ENCODE results near the gene CFAP157. TPM values are rescaled to one million over a fixed set of nuclear protein-coding genes. Genes with fewer than 3 reads are reported as not detected.

The CFAP157 gene
- polyA plus RNA-seq, 1 of the 3 experiments (the other 2 are of a cell fraction) = 0.25 TPM

- H3K9ac ChIP-seq = no peak overlapping the region
- no peaks in the 10 kb centered on the region for H3K9me3 ChIP-seq
- POLR2A ChIA-PET = interaction anchor here (1.0 to 1.8 kb wide), 3 partner anchors 11 to 32 kb away, joined by 3 to 7 read pairs (median 7); partner anchors contain the start of gene CDK9
- H4K20me1 ChIP-seq (ENCODE audit: insufficient read depth) = no peaks in the 10 kb centered on the region
- peak overlapping the region in 1 of 2 experiments; percentile 23; a peak in 1 of 4 replicates for H3K27ac ChIP-seq (ENCODE audit: low read depth in 2 of 2, low read length in 1 of 2)
- H3K4me2 ChIP-seq = no peak overlapping the region
- H2AFZ ChIP-seq (ENCODE audit: low read depth) = no peak overlapping the region
- H3K36me3 ChIP-seq (replicated peaks in 1 of 2; ENCODE audit: control insufficient read depth in 1 of 2, insufficient read depth in 2 of 2, low read length in 1 of 2) = no peaks in the 10 kb centered on the region
- H3K9me2 ChIP-seq = no peaks in the 10 kb centered on the region
- peak overlapping the region in 1 of 2 experiments; percentile 54; a peak in 1 of 4 replicates for H3K4me3 ChIP-seq (ENCODE audit: low read depth in 2 of 2, low read length in 1 of 2)
- DNase-seq = no peak
- peaks cover 0 to 20% of the 10 kb centered on the region in 2 experiments; a peak in 1 of 4 replicates for H3K4me1 ChIP-seq (ENCODE audit: control insufficient read depth in 1 of 2, insufficient read depth in 2 of 2, low read depth in 1 of 2, low read length in 1 of 2)
- CTCF ChIA-PET = interaction anchor here (1.0 to 4.4 kb wide), 6 partner anchors 11 to 168 kb away, joined by 3 to 28 read pairs (median 6); partner anchors contain the start of genes CDK9 and TOR2A
- H3K79me2 ChIP-seq (ENCODE audit: insufficient read depth) = no peaks in the 10 kb centered on the region
- WGBS (ENCODE audit: low lambda C conversion rate) = 63% methylated on average over 6 of the region's 8 CpGs
- TF ChIP-seq SIN3A (IDR thresholded peaks at IDR 0.05; ENCODE audit: borderline replicate concordance, low read depth, low read length) (no peak), RFX5 (IDR thresholded peaks at IDR 0.05; ENCODE audit: low read length) (no peak), USF1 (IDR thresholded peaks at IDR 0.05; ENCODE audit: borderline replicate concordance, low read depth) (no peak), TCF12 (IDR thresholded peaks at IDR 0.05) (no peak), NRF1 (IDR thresholded peaks at IDR 0.05; ENCODE audit: low read depth, low read length) (no peak), MAX (IDR thresholded peaks at IDR 0.05; ENCODE audit: low read depth) (no peak), TEAD4 (IDR thresholded peaks at IDR 0.05; ENCODE audit: borderline replicate concordance, insufficient read depth) (no peak), POLR2AphosphoS5 (IDR thresholded peaks at IDR 0.05; ENCODE audit: low read depth, low read length) (no peak), ZBTB33 (IDR thresholded peaks at IDR 0.05; ENCODE audit: borderline replicate concordance, low read depth) (no peak), TAF1 (IDR thresholded peaks at IDR 0.05; ENCODE audit: borderline replicate concordance, low read depth, low read length) (no peak), FOXJ3 (CRISPR knock-in tag; IDR thresholded peaks at IDR 0.05) (no peak), REST (IDR thresholded peaks at IDR 0.05; ENCODE audit: low read depth, low read length) (no peak), PBX3 (IDR thresholded peaks at IDR 0.05) (no peak), SMC3 (IDR thresholded peaks at IDR 0.05; ENCODE audit: low read depth, low read length) (no peak), MXI1 (IDR thresholded peaks at IDR 0.05; ENCODE audit: low read depth, low read length) (no peak), EP300 (IDR thresholded peaks at IDR 0.05; ENCODE audit: borderline replicate concordance in 1 of 2, low read depth in 1 of 2, low read length in 1 of 2) (no peak)
- H3K27me3 ChIP-seq (ENCODE audit: insufficient read depth) = peaks cover 20% of the 10 kb centered on the region
- no peaks in the 10 kb centered on the region for H3F3A ChIP-seq (replicated peaks; ENCODE audit: insufficient read depth)
Observed at GRCh38 chr9:127753622-127754021, 46.8 kb downstream of the CFAP157 start.
